ENCODE data around the gene PDLIM1. TPM values are rescaled to one million over a fixed set of nuclear protein-coding genes. Genes with fewer than 3 reads are reported as not detected.
A peak's percentile ranks its signal among the peaks of the same experiment; 100 is the strongest.

PDLIM1 gene
- total RNA-seq, 1 experiment from 2014 or later = 67.4 TPM

DNA sequence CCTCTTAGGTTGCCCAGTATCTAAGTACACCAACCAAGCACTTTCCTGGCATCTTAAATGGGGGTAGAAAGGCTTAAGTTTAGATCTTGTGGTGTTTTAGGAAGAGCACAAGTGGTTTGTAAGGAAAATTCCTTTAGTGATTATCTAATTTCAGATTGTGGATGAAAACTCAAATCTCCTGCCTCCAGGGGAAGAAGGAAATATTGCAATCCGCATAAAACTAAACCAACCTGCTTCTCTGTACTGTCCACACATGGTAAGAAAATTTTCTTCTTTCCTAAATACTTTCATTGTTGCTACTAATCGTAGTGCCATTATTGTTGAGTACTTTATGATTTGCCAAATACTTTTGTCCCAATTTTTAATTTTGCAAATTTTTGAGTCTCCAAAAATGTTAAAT is 65.7 kb downstream of the PDLIM1 start:
- Histone ChIP-seq H4K20me1 (ENCODE audit: insufficient read depth) (no peaks in the 10 kb centered on the region), H3K4me1 (ENCODE audit: control insufficient read depth in 1 of 2, insufficient read depth in 2 of 2, low read length in 2 of 2) (peaks cover 4 to 52% of the 10 kb centered on the region in 2 experiments), H3K36me3 (ENCODE audit: control insufficient read depth in 1 of 2, insufficient read depth in 2 of 2, low read length in 2 of 2) (no peaks in the 10 kb centered on the region), H3K4me3 (replicated peaks in 1 of 2; ENCODE audit: low read depth in 1 of 2, low read length in 2 of 2) (no peak overlapping the region), H3K9me2 (ENCODE audit: insufficient read depth) (no peaks in the 10 kb centered on the region), H3K27ac (ENCODE audit: low read depth, low read length) (no peak overlapping the region), H3K27me3 (ENCODE audit: insufficient read depth, low read length) (no peaks in the 10 kb centered on the region), H3K4me2 (ENCODE audit: low read length) (no peak overlapping the region), H3K79me2 (ENCODE audit: insufficient read depth, low read length) (no peaks in the 10 kb centered on the region), H2AFZ (ENCODE audit: low read depth, low read length, poor library complexity, severe bottlenecking) (no peak overlapping the region), H3K9ac (ENCODE audit: low read length) (no peak overlapping the region), H3K9me3 (ENCODE audit: control insufficient read depth in 1 of 2, insufficient read depth in 1 of 2, low read depth in 1 of 2, low read length in 2 of 2) (no peaks in the 10 kb centered on the region)
- ChIA-PET CTCF (no interaction called here), RAD21 (ENCODE audit: low non-redundant PET in 1 of 2, low total read pairs in 2 of 2, uncharacterized antibody in 2 of 2, unreplicated experiment in 2 of 2) (no interaction called here), POLR2A (no interaction called here)
- no peak for ATAC-seq
- no peak for DNase-seq (ENCODE audit: low read depth, low spot score)
- no TSS peak for BruUV-seq (replicated peaks)
- intact Hi-C loops (cut with micrococcal nuclease) = no loop called here
- TF ChIP-seq, protein P1, sequence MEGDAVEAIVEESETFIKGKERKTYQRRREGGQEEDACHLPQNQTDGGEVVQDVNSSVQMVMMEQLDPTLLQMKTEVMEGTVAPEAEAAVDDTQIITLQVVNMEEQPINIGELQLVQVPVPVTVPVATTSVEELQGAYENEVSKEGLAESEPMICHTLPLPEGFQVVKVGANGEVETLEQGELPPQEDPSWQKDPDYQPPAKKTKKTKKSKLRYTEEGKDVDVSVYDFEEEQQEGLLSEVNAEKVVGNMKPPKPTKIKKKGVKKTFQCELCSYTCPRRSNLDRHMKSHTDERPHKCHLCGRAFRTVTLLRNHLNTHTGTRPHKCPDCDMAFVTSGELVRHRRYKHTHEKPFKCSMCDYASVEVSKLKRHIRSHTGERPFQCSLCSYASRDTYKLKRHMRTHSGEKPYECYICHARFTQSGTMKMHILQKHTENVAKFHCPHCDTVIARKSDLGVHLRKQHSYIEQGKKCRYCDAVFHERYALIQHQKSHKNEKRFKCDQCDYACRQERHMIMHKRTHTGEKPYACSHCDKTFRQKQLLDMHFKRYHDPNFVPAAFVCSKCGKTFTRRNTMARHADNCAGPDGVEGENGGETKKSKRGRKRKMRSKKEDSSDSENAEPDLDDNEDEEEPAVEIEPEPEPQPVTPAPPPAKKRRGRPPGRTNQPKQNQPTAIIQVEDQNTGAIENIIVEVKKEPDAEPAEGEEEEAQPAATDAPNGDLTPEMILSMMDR (IDR thresholded peaks at IDR 0.05 in 2 of 3, conservative IDR thresholded peaks at IDR 0.05 in 1 of 3; ENCODE audit: borderline replicate concordance in 1 of 3, insufficient read depth in 1 of 3, low read depth in 2 of 3, low read length in 2 of 3) = peak in 1 of 3 experiments; percentile 27; a peak in 2 of 6 replicates
- no peak for TF ChIP-seq SP1 (IDR thresholded peaks at IDR 0.05; ENCODE audit: low read depth)

DNA sequence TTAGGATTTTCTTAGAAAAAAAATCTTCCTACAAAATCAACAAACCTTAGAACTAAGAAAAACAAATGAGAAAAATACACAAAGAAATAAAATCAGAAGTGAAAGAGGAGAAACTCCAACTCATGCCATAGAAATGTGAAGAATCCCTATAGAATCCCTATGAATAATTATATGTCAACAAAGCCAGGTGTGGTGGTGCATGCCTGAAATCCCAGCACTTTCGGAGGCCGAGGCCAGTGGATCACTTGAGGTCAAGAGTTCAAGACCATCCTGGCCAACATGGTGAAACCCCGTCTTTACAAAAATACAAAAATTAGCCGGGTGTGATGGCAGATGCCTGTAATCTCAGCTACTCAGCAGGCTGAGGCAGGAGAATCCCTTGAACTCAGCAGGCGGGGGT is 69.7 kb downstream of the PDLIM1 start:
- RAD21 ChIA-PET (ENCODE audit: low non-redundant PET in 1 of 2, low total read pairs in 2 of 2, uncharacterized antibody in 2 of 2, unreplicated experiment in 2 of 2) = no interaction called here
- intact Hi-C loops (cut with micrococcal nuclease) = no loop called here
- Histone ChIP-seq H2AFZ (ENCODE audit: low read depth, low read length, poor library complexity, severe bottlenecking) (no peak overlapping the region), H3K27ac (ENCODE audit: low read depth, low read length) (no peak overlapping the region), H3K4me2 (ENCODE audit: low read length) (peak overlapping the region; percentile 57), H4K20me1 (ENCODE audit: insufficient read depth) (no peaks in the 10 kb centered on the region), H3K27me3 (ENCODE audit: insufficient read depth, low read length) (no peaks in the 10 kb centered on the region), H3K36me3 (ENCODE audit: control insufficient read depth in 1 of 2, insufficient read depth in 2 of 2, low read length in 2 of 2) (no peaks in the 10 kb centered on the region), H3K9ac (ENCODE audit: low read length) (no peak overlapping the region), H3K9me3 (ENCODE audit: control insufficient read depth in 1 of 2, insufficient read depth in 1 of 2, low read depth in 1 of 2, low read length in 2 of 2) (no peaks in the 10 kb centered on the region), H3K9me2 (ENCODE audit: insufficient read depth) (no peaks in the 10 kb centered on the region), H3K79me2 (ENCODE audit: insufficient read depth, low read length) (no peaks in the 10 kb centered on the region), H3K4me1 (ENCODE audit: control insufficient read depth in 1 of 2, insufficient read depth in 2 of 2, low read length in 2 of 2) (peaks cover 0 to 39% of the 10 kb centered on the region in 2 experiments; a peak in 3 of 4 replicates), H3K4me3 (replicated peaks in 1 of 2; ENCODE audit: low read depth in 1 of 2, low read length in 2 of 2) (no peak overlapping the region)
- POLR2A ChIA-PET = no interaction called here
- CTCF ChIA-PET = no interaction called here
- BruUV-seq (replicated peaks) = no TSS peak
- TF ChIP-seq CEBPB (IDR thresholded peaks at IDR 0.05; ENCODE audit: low read depth) = no peak
- TF ChIP-seq ZFX (IDR thresholded peaks at IDR 0.05) = no peak
- TF ChIP-seq CBX3 (IDR thresholded peaks at IDR 0.05; ENCODE audit: low read depth) = no peak
- no peak for TF ChIP-seq SIN3A (IDR thresholded peaks at IDR 0.05; ENCODE audit: low read depth)
- no peak for TF ChIP-seq FOSL1 (IDR thresholded peaks at IDR 0.05; ENCODE audit: low read depth)
- TF ChIP-seq POLR2A (IDR thresholded peaks at IDR 0.05; ENCODE audit: borderline replicate concordance, extremely low read depth, insufficient read depth, insufficient read length) = no peak
- TF ChIP-seq RAD21 (IDR thresholded peaks at IDR 0.05; ENCODE audit: low read depth) = no peak
- no peak for TF ChIP-seq ELF1 (IDR thresholded peaks at IDR 0.05; ENCODE audit: borderline replicate concordance, low read depth)
- TF ChIP-seq, protein P2, sequence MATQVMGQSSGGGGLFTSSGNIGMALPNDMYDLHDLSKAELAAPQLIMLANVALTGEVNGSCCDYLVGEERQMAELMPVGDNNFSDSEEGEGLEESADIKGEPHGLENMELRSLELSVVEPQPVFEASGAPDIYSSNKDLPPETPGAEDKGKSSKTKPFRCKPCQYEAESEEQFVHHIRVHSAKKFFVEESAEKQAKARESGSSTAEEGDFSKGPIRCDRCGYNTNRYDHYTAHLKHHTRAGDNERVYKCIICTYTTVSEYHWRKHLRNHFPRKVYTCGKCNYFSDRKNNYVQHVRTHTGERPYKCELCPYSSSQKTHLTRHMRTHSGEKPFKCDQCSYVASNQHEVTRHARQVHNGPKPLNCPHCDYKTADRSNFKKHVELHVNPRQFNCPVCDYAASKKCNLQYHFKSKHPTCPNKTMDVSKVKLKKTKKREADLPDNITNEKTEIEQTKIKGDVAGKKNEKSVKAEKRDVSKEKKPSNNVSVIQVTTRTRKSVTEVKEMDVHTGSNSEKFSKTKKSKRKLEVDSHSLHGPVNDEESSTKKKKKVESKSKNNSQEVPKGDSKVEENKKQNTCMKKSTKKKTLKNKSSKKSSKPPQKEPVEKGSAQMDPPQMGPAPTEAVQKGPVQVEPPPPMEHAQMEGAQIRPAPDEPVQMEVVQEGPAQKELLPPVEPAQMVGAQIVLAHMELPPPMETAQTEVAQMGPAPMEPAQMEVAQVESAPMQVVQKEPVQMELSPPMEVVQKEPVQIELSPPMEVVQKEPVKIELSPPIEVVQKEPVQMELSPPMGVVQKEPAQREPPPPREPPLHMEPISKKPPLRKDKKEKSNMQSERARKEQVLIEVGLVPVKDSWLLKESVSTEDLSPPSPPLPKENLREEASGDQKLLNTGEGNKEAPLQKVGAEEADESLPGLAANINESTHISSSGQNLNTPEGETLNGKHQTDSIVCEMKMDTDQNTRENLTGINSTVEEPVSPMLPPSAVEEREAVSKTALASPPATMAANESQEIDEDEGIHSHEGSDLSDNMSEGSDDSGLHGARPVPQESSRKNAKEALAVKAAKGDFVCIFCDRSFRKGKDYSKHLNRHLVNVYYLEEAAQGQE (IDR thresholded peaks at IDR 0.05; ENCODE audit: low read depth) = no peak
- no peak for TF ChIP-seq SRF (IDR thresholded peaks at IDR 0.05; ENCODE audit: low read depth)
- no peak for TF ChIP-seq JUND (IDR thresholded peaks at IDR 0.05)
- TF ChIP-seq YY1 (IDR thresholded peaks at IDR 0.05; ENCODE audit: extremely low read depth, insufficient replicate concordance, low read depth, low read length) = no peak
- TF ChIP-seq EZH2 (IDR thresholded peaks at IDR 0.05) = no peak
- DNase-seq (ENCODE audit: low read depth, low spot score) (no peak), ATAC-seq (peak; percentile 65; the same call in 1 of the 2 replicates)

Data from HCT116 (cell line).